ENCODE measurements around the gene CDH4.

CDH4 gene

GRCh38 chr20:61734733-61735502, 482.9 kb downstream of the CDH4 start:
- Histone ChIP-seq H3K4me3 (ENCODE audit: low read depth in 1 of 2, low read length in 2 of 2) (no peak overlapping the region), H3K27me3 (ENCODE audit: insufficient read depth, low read length, poor library complexity) (peaks cover 17% of the 10 kb centered on the region), H3K27ac (ENCODE audit: low read length) (no peak overlapping the region), H3K36me3 (ENCODE audit: insufficient read depth, low read length) (no peaks in the 10 kb centered on the region), H3K9me3 (ENCODE audit: insufficient read depth, low read length, severe bottlenecking) (no peaks in the 10 kb centered on the region), H3K79me2 (ENCODE audit: insufficient read depth, low read length) (no peaks in the 10 kb centered on the region), H3K4me2 (ENCODE audit: insufficient read depth, low read length) (no peak overlapping the region), H3K4me1 (ENCODE audit: insufficient read depth, low read length) (no peaks in the 10 kb centered on the region), H4K20me1 (ENCODE audit: insufficient read depth, low read length) (peaks cover 6% of the 10 kb centered on the region), H2AFZ (ENCODE audit: low read depth, low read length) (no peak overlapping the region), H3K9ac (ENCODE audit: low read depth, low read length) (no peak overlapping the region)
- DNase-seq (no peak), ATAC-seq (ENCODE audit: insufficient read depth, low read depth) (no peak)
- TF ChIP-seq EZH2 (IDR thresholded peaks at IDR 0.05; ENCODE audit: borderline replicate concordance, low read depth, low read length, severe bottlenecking) (no peak), CTCF (IDR thresholded peaks at IDR 0.05; ENCODE audit: borderline replicate concordance, extremely low read depth, low read length, poor library complexity, severe bottlenecking) (no peak)

GRCh38 chr20:61735503-61735785, 483.4 kb downstream of the CDH4 start:
- Histone ChIP-seq H3K4me1 (ENCODE audit: insufficient read depth, low read length) (no peaks in the 10 kb centered on the region), H3K9me3 (ENCODE audit: insufficient read depth, low read length, severe bottlenecking) (no peaks in the 10 kb centered on the region), H3K27me3 (ENCODE audit: insufficient read depth, low read length, poor library complexity) (peaks cover 17% of the 10 kb centered on the region), H2AFZ (ENCODE audit: low read depth, low read length) (no peak overlapping the region), H4K20me1 (ENCODE audit: insufficient read depth, low read length) (peaks cover 6% of the 10 kb centered on the region), H3K4me3 (ENCODE audit: low read depth in 1 of 2, low read length in 2 of 2) (no peak overlapping the region), H3K79me2 (ENCODE audit: insufficient read depth, low read length) (no peaks in the 10 kb centered on the region), H3K36me3 (ENCODE audit: insufficient read depth, low read length) (no peaks in the 10 kb centered on the region), H3K4me2 (ENCODE audit: insufficient read depth, low read length) (no peak overlapping the region), H3K9ac (ENCODE audit: low read depth, low read length) (no peak overlapping the region), H3K27ac (ENCODE audit: low read length) (no peak overlapping the region)
- TF ChIP-seq EZH2 (IDR thresholded peaks at IDR 0.05; ENCODE audit: borderline replicate concordance, low read depth, low read length, severe bottlenecking) (no peak), CTCF (IDR thresholded peaks at IDR 0.05; ENCODE audit: borderline replicate concordance, extremely low read depth, low read length, poor library complexity, severe bottlenecking) (no peak)
- DNase-seq (no peak), ATAC-seq (ENCODE audit: insufficient read depth, low read depth) (no peak)

- DNase-seq (no peak), ATAC-seq (ENCODE audit: insufficient read depth, low read depth) (no peak)
- H3K79me2 ChIP-seq (ENCODE audit: insufficient read depth, low read length): no peaks in the 10 kb centered on the region
- no peaks in the 10 kb centered on the region for H3K9me3 ChIP-seq (ENCODE audit: insufficient read depth, low read length, severe bottlenecking)
- peaks cover 17% of the 10 kb centered on the region for H3K27me3 ChIP-seq (ENCODE audit: insufficient read depth, low read length, poor library complexity)
- TF ChIP-seq EZH2 (IDR thresholded peaks at IDR 0.05; ENCODE audit: borderline replicate concordance, low read depth, low read length, severe bottlenecking) (no peak), CTCF (IDR thresholded peaks at IDR 0.05; ENCODE audit: borderline replicate concordance, extremely low read depth, low read length, poor library complexity, severe bottlenecking) (no peak)
- H2AFZ ChIP-seq (ENCODE audit: low read depth, low read length): no peak overlapping the region
- no peak overlapping the region for H3K4me3 ChIP-seq (ENCODE audit: low read depth in 1 of 2, low read length in 2 of 2)
- no peaks in the 10 kb centered on the region for H3K4me1 ChIP-seq (ENCODE audit: insufficient read depth, low read length)
- H3K27ac ChIP-seq (ENCODE audit: low read length): no peak overlapping the region
- no peaks in the 10 kb centered on the region for H3K36me3 ChIP-seq (ENCODE audit: insufficient read depth, low read length)
- H3K9ac ChIP-seq (ENCODE audit: low read depth, low read length): no peak overlapping the region
- H4K20me1 ChIP-seq (ENCODE audit: insufficient read depth, low read length): peaks cover 6% of the 10 kb centered on the region
- H3K4me2 ChIP-seq (ENCODE audit: insufficient read depth, low read length): no peak overlapping the region
Measured at GRCh38 chr20:61736001-61736635, 484.1 kb downstream of the CDH4 start.
